Peyer's patch (tissue), 4 donors: Measurements from ENCODE around the gene FCN1. TPM values are rescaled to one million over a fixed set of nuclear protein-coding genes. Genes with fewer than 3 reads are reported as not detected.

Source experiments
- DNase-seq, 3 donors: peaks; one replicate each; pipeline ENCODE4 v3.0.0-alpha.2; 2017 to 2019
- H3K27ac ChIP-seq, 4 donors: fragments of 200-600 bp; sonication (generic); one replicate each; pipeline ENCODE4 v1.5.1; 2016 to 2019
- H3K27me3 ChIP-seq, 2 donors: fragments of 200-600 bp; sonication (generic); one replicate each; pipeline ENCODE4 v1.5.1; 2019
- H3K36me3 ChIP-seq, 3 donors: fragments of 200-600 bp; sonication (generic); one replicate each; pipeline ENCODE4 v1.5.1; 2016 to 2019
- H3K4me1 ChIP-seq, 4 donors: fragments of 200-600 bp; sonication (generic); one replicate each; pipeline ENCODE4 v1.5.1; 2016 to 2019
- H3K4me3 ChIP-seq, 4 donors: fragments of 200-600 bp; sonication (generic); 1 replicate in 3 of 4; 2 replicates in 1 of 4; pipeline ENCODE4 v1.5.1; 2016 to 2019; ENCODE audit warnings: mild to moderate bottlenecking in 1 of 4
- H3K9me3 ChIP-seq, 4 donors: fragments of 200-600 bp; sonication (generic); one replicate each; pipeline ENCODE4 v1.5.1; 2016 to 2019; ENCODE audit warnings: mild to moderate bottlenecking in 1 of 4
- POLR2A ChIP-seq, 2 donors: fragments of 450-650 bp; IDR thresholded peaks; one replicate each; pipeline ENCODE4 v1.5.1; 2017; ENCODE audit warnings: antibody characterized with exemption in 2 of 2, mild to moderate bottlenecking in 2 of 2, moderate library complexity in 2 of 2
- total RNA-seq, 4 donors: library from RNA; depleted of rRNA; stranded (reverse); fragments of >200 nt; gene quantifications; one replicate each; pipeline ENCODE4 v1.1.0, GENCODE V29; 2016
- TF ChIP-seq, protein P1 (sequence below), 6 experiments: fragments of 450-650 bp in 4 of 6; fragments of 200-600 bp in 2 of 6; sonication (generic) in 1 of 6; IDR thresholded peaks; one replicate each; pipeline ENCODE4 v1.5.1; 2017 to 2019; ENCODE audit warnings: antibody characterized with exemption in 6 of 6, mild to moderate bottlenecking in 3 of 6, moderate library complexity in 1 of 6

FCN1 gene
- total RNA-seq, 4 donors from 2014 or later = 2.5 TPM; not detected in 3

DNA sequence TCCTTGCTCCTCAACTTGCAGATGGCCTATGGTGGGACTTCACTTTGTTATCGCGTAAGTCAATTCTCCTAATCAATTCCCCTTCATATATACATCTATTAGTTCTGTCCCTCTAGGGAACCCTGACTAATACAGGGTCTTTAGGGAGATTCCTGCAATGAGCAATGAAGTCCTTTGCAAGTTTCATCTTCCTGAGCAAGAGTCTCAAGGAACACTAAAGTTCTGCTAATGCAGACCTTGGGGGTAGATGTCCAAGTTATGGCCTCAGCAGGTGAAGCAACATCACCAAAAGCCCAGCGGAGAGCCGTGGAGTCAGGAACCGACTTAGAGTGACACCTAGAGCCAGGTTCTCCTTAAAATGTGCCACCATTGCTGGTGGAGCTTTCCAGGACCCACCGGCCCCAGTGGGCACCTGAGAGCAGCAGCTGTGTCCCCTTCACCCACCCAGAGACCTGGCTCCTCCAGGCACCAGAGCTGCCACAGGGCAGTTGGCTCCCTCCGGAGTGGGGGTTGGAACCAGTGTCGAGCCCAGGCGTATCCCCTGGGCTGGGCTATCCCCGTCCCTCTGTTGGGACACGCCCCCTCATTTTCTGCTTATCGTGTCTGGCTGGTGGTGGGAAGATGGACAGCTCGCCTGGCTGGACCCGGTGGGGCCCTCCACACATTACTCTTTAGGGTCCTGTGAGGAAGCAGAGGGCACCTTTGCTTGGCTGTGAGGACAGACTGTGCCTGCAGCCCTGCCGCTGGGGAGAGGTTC lies 10.9 kb upstream of the FCN1 start:
- no peaks in the 10 kb centered on the region for H3K36me3 ChIP-seq
- H3K27me3 ChIP-seq = no peaks in the 10 kb centered on the region
- DNase-seq = peak in 1 of 3 donors; percentile 44
- H3K27ac ChIP-seq = no peak overlapping the region
- TF ChIP-seq, protein P1, sequence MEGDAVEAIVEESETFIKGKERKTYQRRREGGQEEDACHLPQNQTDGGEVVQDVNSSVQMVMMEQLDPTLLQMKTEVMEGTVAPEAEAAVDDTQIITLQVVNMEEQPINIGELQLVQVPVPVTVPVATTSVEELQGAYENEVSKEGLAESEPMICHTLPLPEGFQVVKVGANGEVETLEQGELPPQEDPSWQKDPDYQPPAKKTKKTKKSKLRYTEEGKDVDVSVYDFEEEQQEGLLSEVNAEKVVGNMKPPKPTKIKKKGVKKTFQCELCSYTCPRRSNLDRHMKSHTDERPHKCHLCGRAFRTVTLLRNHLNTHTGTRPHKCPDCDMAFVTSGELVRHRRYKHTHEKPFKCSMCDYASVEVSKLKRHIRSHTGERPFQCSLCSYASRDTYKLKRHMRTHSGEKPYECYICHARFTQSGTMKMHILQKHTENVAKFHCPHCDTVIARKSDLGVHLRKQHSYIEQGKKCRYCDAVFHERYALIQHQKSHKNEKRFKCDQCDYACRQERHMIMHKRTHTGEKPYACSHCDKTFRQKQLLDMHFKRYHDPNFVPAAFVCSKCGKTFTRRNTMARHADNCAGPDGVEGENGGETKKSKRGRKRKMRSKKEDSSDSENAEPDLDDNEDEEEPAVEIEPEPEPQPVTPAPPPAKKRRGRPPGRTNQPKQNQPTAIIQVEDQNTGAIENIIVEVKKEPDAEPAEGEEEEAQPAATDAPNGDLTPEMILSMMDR (IDR thresholded peaks at IDR 0.05) = no peak
- TF ChIP-seq POLR2A (IDR thresholded peaks at IDR 0.05) = no peak
- H3K4me1 ChIP-seq = no peaks in the 10 kb centered on the region
- H3K4me3 ChIP-seq = no peak overlapping the region
- H3K9me3 ChIP-seq = no peaks in the 10 kb centered on the region

DNA sequence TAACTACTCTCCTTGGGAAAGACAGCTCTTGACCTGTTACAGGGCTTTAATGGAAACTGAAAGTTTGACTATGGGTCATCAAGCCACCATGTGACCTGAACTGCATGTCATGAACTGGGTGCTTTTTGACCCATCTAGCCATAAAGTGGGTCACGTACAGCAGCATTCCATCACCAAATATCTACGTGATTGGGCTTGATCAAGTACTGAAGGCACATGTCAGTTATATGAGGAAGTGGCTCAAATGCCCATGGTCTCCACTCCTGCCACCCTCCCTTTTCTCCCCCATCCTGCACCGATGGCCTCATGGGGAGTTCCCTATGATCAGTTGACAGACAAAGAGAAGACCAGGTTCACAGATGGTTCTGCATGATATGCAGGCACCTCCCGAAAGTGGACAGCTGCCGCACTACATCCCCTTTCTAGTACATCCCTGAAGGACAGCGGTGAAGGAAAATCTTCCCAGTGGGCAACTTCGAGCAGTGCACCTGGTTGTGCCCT lies 7.3 kb upstream of the FCN1 start:
- Histone ChIP-seq H3K36me3 (no peaks in the 10 kb centered on the region), H3K9me3 (no peaks in the 10 kb centered on the region), H3K4me1 (no peaks in the 10 kb centered on the region), H3K27me3 (no peaks in the 10 kb centered on the region), H3K27ac (no peak overlapping the region), H3K4me3 (no peak overlapping the region)
- peak in 1 of 3 donors; percentile 29 for DNase-seq
- TF ChIP-seq POLR2A (IDR thresholded peaks at IDR 0.05) = no peak
- TF ChIP-seq, protein P1 (IDR thresholded peaks at IDR 0.05) = no peak

DNA sequence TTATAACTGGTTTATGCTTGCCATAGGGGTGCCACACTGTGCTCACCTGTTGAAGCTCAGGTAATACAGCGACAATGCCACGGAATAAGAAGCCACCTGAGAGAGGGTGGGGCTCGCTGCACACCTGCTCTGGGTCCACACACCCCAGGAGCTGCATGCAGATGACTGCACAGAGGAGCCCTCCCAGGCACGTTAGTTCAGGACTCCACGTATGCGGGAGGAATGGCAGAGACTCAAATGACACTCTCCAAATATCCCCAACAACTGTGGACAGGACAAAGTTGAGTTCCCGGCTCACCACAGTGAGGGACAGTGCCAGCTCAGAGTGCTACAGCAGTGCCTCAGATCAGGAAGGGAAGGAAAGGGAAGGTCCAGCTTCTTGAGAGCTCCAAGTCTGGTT lies 5.8 kb upstream of the FCN1 start:
- Histone ChIP-seq H3K36me3 (no peaks in the 10 kb centered on the region), H3K9me3 (no peaks in the 10 kb centered on the region), H3K27me3 (no peaks in the 10 kb centered on the region), H3K27ac (no peak overlapping the region), H3K4me1 (no peaks in the 10 kb centered on the region), H3K4me3 (no peak overlapping the region)
- no peak for TF ChIP-seq POLR2A (IDR thresholded peaks at IDR 0.05)
- TF ChIP-seq, protein P1 (IDR thresholded peaks at IDR 0.05) = no peak
- DNase-seq = peak in 1 of 3 donors; percentile 5

DNA sequence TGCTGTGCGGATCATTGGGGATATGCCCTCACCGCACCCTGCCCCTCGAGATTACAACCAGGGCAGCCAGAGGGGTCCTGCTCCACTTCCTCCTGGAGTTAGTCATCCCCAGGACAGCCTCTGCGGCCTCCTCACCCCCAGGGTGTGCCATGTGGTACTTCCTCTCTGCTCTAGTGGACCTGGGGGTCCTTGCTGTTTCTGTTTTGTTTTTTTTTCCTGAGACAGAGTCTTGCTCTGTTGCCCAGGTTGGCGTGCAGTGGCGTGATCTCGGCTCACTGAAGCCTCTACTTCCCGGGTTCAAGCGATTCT lies 5.2 kb upstream of the FCN1 start:
- H3K27me3 ChIP-seq = no peaks in the 10 kb centered on the region
- no peaks in the 10 kb centered on the region for H3K9me3 ChIP-seq
- H3K4me3 ChIP-seq = no peak overlapping the region
- TF ChIP-seq POLR2A (IDR thresholded peaks at IDR 0.05) = no peak
- DNase-seq = peak in 1 of 3 donors; percentile 31
- no peaks in the 10 kb centered on the region for H3K36me3 ChIP-seq
- H3K4me1 ChIP-seq = no peaks in the 10 kb centered on the region
- H3K27ac ChIP-seq = no peak overlapping the region

DNA sequence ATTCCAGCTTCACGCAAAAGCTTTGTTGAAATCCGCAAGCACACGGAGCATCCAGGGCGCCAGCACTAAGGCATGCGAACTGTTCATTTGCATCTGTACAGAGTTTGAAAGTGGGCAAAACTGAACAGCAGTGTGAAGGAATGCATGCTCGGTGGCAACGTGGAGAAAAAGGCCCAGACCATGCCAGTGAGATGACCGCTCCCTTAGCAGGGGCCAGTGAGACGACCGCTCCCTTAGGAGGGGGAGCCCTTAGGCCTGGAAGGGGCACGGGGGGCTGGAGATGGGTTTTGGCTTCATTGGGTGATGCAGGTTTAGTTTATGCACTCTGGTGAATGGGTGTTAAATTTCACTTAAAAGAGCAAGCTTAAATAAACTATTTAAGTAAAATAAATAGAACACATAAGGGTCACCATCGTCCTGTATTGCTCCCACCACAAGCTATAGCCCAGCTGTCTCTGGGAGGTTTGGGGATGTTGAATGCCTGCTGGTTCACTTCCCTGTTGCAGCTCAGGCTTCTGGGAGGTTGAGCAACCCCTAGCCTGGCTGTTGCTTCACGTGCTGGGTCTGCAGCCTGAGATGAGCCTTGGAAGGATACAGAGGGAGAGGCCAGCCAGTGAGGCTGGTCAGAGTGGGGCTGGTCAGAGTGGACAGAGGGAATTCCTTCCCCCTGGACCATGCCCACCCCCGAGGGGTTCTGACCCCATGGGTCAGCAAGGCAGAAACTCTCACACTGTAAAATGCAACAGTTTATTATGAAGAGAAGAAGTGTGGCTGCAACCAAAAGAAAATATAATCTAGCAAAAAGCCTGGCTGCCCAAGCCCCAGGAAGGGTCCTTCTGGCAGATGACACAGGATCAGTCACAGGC lies 4.6 kb upstream of the FCN1 start:
- Histone ChIP-seq H3K9me3 (no peaks in the 10 kb centered on the region), H3K27me3 (no peaks in the 10 kb centered on the region), H3K4me1 (no peaks in the 10 kb centered on the region), H3K27ac (no peak overlapping the region), H3K36me3 (no peaks in the 10 kb centered on the region), H3K4me3 (no peak overlapping the region)
- TF ChIP-seq, protein P1 (IDR thresholded peaks at IDR 0.05) = no peak
- TF ChIP-seq POLR2A (IDR thresholded peaks at IDR 0.05) = no peak
- DNase-seq = peak in 1 of 3 donors; percentile 46

DNA sequence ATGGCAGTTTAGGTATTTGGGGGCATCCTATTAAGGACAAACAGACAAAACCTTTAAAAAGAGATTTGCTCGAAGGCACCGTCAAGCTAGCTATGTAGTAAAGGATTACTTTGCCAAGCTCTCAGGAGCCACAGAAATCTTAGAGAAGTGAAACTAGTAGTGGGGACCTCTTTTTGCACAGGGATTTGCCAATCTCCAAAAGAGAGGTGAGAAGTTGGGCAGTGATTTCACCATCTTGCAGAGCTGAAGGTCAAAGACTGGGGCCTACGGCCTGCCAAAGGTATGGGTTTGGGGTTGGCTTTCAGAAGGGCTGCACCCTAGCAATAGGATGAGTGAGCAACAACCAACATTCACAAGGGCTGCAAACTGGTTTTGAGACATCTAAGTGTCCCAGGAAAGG lies 1.6 kb upstream of the FCN1 start:
- peak in 1 of 3 donors; percentile 3 for DNase-seq
- Histone ChIP-seq H3K27me3 (no peaks in the 10 kb centered on the region), H3K4me3 (no peak overlapping the region), H3K36me3 (no peaks in the 10 kb centered on the region), H3K4me1 (no peaks in the 10 kb centered on the region), H3K9me3 (no peaks in the 10 kb centered on the region), H3K27ac (no peak overlapping the region)
- TF ChIP-seq, protein P1 (IDR thresholded peaks at IDR 0.05) = no peak
- no peak for TF ChIP-seq POLR2A (IDR thresholded peaks at IDR 0.05)
